ENCODE data around the gene NPFFR2.

DNA sequence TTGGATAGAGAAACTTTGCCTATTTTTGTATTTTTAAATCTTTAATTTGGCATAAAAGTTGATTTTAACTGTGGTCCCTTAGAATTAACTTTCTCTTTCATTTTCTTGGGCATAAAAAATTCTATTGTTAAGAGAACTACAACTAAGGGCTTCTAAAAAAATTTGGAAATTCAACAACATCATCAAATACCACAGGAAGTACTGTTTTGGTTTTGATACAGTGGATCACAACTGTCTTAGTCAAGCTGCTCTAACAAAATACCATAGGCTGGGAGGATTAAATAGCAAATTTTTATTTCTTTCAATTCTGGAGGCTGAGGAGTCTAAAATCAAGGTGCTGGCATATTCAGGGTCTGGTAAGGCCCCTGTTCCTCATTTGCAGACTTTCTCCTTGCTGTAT lies 19.9 kb upstream of the NPFFR2 start:
- TF ChIP-seq, protein P1, sequence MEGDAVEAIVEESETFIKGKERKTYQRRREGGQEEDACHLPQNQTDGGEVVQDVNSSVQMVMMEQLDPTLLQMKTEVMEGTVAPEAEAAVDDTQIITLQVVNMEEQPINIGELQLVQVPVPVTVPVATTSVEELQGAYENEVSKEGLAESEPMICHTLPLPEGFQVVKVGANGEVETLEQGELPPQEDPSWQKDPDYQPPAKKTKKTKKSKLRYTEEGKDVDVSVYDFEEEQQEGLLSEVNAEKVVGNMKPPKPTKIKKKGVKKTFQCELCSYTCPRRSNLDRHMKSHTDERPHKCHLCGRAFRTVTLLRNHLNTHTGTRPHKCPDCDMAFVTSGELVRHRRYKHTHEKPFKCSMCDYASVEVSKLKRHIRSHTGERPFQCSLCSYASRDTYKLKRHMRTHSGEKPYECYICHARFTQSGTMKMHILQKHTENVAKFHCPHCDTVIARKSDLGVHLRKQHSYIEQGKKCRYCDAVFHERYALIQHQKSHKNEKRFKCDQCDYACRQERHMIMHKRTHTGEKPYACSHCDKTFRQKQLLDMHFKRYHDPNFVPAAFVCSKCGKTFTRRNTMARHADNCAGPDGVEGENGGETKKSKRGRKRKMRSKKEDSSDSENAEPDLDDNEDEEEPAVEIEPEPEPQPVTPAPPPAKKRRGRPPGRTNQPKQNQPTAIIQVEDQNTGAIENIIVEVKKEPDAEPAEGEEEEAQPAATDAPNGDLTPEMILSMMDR (IDR thresholded peaks at IDR 0.05), result no peak
- TF ChIP-seq POLR2A (IDR thresholded peaks at IDR 0.05) (no peak), POLR2AphosphoS5 (IDR thresholded peaks at IDR 0.05) (no peak)
